HG03280 (cell line): ENCODE results near the gene CCDC33.

ENCODE experiments used
- ATAC-seq: cut with Tn5 transposase; IDR thresholded peaks from one replicate; pipeline ENCODE4 v1.9.1; 2021; ENCODE audit warnings: mild to moderate bottlenecking, moderate library complexity; ENCODE audit not compliant: unreplicated experiment

The CCDC33 gene

DNA sequence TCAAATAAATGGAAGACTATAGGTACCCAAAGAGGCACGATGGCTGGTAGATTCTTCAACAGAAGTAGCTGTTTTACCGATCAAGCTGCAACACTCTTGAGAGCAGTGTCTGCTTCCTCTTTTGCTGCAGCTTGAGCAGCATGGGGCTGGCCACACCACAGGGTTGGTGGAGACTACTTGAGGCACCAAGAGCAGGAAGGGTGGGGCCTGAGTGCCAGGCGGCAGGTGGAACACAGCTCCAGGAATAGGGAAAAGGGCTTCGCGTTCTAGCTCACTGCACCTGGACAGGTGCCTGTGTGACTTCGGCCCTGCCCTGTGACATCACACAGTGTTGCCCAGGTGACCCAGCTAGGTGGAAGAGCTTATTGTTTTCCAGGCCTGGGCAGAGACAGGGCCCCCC lies at the start of gene CCDC33:
CCDC33 (plus strand) TSS at position 365 of the 400 bp plus-strand sequence. CDS start 394 bp downstream, outside the sequence.
- no peak for ATAC-seq

DNA sequence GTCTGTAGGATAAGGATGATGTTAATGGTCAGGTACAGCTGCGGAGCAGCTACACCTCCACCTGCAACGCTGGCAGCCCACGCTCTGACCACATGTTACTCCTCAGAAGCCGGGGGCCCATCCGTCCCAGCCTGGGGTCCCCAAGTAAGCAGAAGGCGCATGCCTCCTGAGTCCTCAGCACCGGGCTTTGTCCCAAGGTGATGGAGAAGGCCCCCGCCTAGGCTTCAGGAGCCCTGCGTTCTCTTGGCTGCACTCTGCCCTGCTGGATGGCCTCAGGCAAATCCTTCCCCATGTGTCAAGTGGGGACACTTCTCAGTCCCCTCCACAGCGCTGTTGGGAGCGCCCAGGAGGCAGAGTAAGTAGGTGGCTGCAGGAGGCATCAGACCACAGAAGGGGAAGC lies 47.9 kb upstream of the CCDC33 start:
- no peak for ATAC-seq

DNA sequence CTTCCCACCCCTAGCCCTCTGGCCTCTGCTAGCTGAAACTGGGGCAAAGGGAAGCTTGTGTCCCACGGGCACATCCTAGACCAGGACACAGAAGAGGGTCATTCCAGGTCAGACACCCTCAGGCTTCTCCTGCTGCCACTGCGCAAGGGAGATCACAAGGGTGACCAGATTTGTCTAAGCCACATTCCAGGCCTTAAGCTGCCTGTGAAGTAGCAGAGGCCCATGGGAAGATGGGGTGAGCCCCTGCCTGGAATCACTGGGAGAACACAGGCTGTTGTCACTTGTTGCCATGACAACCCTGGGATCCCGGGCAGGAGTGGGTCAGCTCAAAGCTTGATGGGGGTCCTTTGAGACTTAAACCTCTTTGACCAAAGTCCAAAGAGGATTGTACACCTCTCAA lies 44.3 kb upstream of the CCDC33 start:
- ATAC-seq: no peak

DNA sequence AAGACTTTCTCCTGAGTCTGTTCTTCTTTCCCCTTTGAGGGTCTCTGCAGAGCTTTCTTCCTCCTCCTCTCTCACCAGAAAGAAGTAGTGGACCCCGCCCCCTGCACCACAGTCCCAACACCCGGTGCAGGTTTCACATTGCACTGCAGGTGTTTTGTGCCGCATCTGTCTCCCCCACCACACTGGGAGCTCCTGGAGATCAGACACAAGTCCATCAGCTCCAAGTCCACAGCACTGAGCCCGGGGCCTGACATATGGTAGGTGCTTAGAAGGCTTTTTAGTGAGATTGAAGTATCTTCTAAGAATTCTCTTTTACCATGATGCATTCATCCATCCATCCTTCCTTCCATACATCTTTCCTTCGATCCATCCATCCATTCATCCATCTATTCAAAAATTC lies 43.4 kb upstream of the CCDC33 start:
- ATAC-seq: no peak

DNA sequence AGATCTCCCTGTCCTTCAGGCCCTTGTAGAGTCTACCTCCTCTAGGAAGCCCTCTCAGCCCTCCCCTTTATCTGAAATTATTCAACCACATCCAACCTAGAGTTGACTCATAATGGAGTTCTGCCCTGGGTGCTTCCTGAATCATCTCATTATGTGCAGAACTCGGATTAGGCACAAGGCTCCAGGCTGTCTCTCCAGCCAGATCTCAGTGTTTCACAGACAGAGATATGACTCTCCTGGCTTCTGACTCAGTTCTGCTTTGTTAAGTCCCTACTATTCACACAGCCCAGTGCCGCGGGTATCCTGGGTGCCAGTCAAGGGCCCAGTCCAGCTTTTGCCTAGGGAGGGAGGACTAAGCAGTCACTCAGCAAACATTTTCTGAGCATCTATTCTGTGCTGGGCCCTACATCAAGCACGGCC lies 42.8 kb upstream of the CCDC33 start:
- ATAC-seq: no peak

DNA sequence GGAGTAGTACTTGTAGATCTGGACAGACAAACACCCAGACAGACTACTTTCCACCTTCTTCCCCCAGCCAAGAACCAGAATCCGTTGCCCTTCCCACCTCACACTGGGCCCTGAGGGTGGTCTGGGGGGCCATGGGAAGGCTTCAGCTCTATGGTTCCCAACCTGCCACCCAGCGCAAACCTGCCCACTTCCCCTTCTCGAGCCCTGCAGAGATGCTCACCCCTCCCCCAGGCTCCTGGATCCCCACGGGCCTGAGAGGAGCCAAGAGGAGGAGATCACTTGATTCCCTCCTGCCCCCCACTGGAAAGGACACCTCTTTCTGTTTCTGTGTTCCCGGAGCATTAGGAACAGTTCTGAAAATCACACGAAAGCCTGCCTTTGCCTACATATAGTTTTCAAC lies 42.2 kb upstream of the CCDC33 start:
- ATAC-seq: no peak

DNA sequence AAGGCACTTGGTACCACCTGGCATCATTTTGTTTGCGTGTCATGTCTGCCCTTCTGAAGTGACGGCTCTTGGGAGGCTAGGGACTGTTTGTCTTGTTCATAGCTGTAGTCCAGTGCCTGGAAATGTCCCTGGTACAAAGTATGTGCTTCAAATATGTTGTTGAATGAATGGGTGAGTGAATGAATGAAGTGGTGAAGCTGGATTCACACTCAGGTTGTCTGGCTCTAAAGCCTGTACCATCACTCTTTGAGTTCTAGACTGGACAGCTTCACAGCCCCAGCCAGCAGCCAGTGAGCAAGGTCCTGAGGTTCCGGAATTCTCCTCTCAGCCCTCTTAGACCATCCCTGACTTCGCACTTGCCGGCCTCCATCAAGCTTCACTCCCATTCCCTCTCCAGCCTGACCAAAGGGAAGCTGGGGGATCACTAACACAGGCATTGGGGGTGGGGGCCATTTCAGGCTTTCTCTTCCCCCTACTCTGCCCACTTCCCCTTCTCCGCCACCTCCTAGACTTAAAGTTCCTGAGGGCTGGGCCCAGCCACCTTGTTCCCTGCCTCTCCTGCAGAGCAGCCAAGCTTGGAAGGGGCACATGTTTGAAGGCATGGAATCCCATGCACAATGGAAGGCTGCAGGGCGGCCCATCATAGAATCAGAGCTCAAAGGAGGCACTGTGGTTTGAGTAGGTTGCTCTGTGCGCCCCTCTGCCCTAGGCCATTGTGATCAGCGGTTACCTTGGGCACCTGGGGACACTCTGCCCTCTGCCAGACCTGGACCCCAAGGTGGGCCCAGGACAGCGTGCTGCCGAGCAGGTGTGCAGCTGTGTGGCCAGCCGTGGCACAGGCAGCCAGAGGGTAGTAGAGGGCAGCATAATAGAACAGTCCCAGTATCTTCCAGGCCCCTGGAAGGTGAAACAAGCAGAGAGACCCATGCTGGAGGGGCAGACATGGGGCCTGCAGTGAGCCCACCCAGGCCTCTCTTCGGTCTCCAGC lies 41.3 kb upstream of the CCDC33 start:
- no peak for ATAC-seq

DNA sequence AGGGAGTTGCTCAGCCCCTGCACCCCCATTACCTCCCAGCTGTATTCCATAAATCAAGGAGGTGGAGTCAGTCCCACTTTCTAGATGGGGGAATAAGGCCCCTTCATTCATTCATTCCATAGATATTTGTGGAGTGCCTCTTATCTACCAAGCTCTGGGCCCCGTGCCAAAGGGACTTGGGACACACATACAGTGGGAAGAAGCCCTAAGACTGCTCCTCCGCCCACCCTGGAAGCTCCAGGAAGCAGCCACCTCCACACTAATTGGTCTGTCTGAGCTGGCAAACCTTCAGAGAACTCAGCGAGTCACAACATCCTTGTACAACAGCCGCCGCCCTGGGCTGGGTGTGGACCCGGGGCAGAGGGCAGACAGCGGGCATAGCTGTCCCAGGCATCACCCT lies 40.0 kb upstream of the CCDC33 start:
- ATAC-seq: no peak

DNA sequence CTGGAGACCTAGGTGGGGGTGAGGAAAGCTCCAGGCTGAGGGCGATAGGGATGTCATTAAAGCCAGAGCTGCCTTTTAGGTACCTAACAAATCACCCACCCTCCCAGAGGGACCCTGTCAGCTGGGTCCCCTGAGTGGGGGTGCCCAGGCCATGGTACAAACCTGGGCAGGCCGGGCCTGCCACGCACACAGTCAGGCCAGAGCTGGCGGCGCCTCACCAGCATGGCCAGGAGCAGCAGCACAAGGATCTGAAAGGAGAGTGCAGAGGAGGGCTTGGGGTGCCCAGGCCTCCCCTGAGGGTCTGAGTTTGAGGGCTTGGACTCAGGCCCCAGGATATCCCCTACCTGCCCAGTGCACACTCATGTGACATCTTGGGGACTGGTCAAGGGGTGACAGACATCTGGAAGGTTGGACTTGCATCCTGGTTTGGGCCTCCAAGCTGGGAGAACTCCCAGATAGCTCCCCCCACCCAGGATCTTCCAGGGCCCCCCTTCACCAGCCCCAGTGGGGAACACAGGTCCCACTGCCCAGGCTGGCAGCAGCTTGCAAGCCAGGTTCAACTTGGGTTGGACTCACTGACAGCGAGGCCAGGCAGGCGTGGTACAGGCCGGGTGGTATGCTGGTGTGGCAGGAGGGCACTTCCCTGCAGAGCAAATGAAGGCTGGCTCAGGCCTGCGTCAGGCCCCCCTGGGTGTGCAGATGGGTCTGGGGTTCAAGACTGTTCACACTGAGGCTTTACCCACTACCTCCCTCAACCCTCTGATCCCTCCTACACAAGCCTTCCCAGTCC lies 38.8 kb upstream of the CCDC33 start:
- ATAC-seq: no peak

DNA sequence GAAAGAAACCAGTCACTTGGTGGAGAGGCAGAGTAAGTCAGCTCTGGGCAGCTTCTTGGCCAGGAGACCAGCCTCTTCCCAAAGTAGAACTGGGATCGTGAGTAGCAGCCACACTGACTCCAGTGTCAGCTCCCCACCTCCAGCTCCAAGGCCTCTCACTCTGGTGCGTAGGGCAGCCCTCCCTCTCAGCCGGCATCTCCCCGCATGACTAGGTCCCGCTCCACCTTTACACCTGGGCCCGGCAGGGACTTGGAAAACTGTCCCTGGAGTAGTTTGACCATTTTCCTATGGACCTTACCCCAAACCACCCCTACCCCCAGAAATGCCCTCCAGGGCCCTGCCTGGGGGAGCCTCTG lies 36.9 kb upstream of the CCDC33 start:
- ATAC-seq: no peak

DNA sequence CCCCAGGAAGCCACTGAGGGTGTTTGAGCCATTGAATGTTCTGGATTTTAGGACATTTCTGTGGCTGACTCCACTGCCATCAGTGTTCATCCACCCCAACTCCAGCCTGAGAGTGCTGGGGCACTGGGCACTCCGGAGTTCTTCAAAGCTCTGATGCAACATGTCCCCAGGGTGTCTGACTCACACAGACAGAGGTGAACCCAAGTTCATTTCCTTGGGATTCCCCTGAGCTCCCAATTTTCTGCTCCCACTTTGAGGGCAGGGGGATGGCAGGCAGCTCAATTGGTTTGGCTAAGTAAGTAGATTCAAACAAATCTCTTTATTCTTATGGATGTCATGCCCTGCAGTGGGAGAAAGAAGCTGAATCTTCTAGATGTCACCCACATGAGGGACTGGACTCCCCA lies 35.7 kb upstream of the CCDC33 start:
- ATAC-seq: no peak

DNA sequence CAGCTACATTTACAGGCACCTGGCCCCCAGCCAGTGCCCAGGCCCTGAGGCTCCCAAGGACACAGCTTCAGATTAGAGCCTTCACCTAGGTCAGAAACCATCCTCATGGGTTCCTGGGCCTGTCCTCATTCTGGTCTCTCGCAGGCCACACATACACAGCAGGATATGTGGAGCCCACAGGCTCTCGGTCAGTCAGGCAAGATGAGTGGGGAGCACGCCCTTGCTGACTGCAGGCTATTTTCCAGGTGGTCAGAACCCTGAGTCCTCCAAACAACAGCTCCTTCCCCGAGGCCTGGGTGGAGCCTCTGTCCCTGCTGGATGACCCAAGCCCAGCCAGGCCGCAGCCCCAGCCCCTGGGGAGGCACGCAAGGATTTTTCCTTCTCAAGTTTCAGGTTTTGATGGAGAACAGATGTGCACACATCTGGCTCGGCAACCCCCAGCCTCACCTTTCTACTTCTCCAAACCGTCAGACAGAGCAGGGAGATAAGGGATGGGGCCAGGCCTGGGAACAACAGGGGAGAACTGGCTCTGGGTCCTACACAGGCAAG lies 35.2 kb upstream of the CCDC33 start:
- no peak for ATAC-seq

DNA sequence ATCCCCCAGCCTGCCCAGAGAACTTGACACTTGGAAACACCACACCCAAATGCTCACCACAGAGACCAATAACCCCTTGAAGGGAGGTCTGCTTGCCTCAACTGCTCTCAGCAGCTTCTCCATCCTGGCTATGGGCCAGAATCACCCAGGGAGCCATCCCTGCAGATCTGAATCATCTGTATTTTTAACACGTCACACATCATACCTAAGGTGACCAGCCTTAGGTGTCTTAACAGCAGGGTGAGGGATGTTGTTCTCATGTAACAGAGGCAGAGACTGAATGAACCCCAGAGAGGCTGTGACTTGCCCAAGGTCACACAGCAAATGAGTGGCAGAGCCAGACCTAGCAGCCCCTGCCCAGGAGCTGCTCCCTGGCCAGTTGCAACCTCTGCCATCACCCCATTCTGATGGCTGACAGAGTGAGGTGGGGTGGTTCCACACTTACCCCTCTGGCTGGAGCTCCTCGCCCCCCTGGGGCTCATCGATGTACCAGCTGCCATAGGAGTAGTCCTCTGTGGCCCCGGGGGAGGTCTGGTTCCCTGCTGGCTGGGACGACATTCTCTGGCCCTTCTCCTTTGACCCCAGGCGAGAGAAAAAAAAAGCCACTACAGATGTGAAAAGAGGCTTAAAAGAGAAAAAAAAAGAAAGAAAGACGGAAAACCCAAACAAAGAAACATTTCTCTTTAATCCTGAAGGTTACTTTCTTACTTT lies 34.3 kb upstream of the CCDC33 start:
- ATAC-seq: no peak

DNA sequence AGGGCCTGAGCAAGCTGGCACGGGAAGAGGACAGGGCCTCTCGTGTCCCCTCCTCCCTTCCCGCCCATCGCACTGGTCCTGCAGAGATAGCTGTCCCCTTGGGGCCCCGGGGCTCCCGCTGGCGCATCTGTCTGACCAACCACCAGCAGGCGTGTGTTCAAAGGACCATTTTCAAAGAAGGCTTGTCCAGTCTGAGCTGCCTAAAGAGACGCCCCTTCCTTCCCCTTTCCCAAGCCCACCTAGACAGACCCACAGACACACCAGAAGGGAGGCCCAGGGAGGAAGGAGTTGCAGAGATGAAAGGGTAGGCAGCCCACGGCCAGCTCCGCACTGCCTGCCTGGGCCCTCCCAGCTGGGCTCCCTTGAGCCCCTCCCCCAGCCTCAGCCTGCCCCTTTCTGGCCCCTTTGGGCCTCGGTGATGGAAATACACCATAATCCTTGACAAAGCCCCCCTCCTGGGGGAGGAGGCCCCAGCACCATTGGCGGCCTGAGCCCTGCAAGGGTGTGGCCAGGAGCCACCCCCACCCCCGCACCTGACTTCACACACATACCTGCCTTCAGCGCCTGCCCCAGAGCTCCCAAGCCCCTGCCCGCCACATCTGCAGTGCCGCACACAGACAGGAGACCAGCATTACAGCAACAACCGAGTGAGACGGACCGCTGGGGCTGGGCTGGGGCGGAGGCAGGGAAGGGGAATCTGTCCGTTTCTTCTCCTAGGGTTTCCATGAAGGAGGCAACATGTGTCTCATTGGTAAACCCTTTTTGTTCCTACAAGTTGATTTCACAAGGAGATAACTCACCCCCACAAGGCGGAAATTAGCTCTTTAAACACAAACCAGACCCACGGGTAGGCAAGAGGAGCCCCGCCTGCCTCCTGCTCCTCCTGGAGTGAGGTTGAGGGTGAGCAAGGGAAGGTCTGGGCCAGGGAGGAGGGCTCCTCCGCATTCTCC lies 33.4 kb upstream of the CCDC33 start, which contains the start of gene STRA6:
STRA6 (minus strand) TSS at position 336 of the 950 bp plus-strand sequence. CDS start 520 bp downstream, outside the sequence.
- no peak for ATAC-seq

DNA sequence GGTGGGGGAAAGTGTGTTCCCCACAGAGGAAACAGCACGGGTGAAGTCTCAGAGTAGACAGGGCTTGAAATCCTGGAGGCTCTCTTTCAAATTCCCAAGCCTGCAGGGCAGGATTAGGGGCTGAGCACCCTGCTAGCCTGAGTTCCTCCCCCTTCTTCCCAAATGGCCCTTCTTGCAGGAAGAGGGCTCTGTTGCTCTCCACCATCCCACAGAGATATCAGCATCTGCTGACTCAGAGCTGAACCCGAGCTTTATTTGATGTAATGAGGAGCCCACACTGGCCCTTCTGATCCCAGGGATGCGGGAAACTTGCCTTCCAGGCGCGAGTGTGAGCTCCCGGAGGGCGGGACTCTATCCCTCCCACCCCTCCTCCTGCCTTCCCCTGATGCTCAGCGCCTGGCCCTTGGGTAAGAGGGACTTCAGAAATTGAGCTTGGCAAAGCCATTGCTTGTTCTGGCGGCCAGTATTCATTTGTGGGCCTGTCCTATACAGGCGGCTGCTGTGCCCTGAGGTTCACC lies 32.2 kb upstream of the CCDC33 start:
- no peak for ATAC-seq

DNA sequence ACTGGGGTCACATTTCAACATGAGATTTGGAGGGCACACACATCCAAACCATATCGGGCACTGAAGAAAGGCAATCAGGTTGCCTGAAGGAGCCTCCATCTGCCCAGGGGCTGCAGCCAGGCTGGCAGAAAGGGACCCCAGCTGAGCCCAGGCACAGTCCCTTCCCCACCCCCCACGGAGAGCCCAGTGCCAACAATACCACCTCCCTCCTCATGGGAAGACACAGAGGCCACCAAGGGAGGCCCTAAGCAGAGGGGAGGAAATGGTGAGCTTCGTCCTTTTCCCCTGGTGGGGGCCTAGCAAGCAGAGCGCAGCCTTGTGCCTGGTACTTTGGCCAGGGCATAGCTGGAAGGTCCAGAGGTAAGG lies 30.6 kb upstream of the CCDC33 start:
- ATAC-seq: no peak

DNA sequence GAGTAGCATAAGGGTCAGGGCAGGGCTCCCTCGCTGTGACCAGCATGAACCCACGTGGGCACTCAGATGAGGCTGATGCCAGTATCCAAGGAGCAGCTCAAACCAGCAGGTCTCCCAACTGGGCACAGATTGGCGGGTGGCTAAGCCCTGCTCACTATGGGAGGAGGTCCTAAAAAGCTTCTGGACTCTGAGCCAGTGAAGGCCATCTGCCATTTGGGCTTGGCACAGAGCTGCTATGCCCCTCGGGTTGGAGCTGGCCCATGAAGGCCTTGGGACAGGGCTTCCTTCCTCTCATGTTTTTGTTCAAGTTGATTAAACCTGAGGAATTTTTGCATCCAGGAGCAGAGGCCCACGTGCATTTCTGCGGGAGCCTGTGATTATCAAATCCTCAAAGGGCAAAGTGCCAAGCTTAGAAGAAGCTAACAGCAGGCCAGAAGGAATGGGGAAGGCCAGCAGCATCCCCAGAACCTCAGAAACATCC lies 29.3 kb upstream of the CCDC33 start:
- no peak for ATAC-seq

DNA sequence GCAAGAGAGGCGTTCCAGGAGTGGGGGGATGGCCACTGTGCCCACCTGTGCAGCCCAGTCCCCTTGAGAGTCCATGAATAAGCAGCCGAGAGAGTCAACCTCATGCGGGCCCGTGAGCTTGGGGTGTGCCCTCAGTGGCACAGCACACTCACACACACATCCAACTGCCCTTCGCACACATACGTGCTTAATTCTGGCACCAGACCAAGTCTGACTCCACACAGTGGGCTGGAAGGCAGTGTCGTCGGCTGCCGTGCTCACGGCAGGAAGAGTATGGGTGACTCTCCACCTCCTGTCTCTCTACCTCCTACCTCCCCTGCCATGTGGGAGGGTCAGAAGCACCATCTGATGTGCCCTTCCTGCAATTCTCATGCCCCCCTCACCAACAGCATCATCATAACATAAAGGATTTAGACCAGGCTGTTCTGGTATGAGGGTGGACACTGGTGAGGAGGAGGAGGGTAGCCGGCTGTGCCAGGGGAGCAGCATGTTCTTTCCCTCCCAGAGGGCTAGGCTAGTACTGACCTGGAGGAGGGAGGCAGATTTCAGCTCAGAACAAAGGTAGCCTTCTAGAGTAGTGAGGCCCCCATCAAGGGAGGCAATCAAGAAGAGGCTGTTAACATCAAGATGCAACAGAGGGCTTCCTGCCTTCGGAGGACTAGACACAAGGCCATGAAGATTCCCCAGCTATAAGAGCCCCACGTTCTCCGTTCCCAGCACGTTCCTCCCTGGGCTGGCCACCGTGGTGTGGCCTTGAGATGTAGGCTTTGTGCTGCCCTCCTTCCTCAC lies 28.3 kb upstream of the CCDC33 start:
- ATAC-seq: no peak

DNA sequence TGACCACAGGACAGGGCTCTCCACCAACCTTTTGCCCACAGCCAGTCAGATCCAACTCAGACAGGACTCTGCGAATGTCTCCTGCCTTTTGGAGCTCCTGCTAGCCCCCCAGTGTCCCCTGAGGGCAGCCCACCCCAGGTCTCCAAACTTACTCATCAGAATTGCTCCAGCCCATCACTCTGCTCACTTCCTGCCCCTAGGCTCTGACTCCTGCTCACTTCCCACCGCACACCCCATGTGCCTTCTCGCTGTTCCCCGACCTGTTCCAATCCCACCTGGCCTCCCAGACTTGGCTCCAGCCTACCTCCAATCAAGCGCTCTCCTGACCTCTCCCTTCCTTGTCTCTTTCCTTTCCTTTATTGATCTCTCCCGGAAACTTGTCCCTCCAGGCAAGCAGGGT lies 27.6 kb upstream of the CCDC33 start:
- no peak for ATAC-seq
